DOHH2 (cell line): Measurements from ENCODE around the gene NAV2.

Experiments
- H3F3A ChIP-seq: fragments of 200-600 bp; sonication (generic), shearing (Covaris generic); 2 replicates; pipeline ENCODE4 v1.6.0; 2016; ENCODE audit warnings: antibody characterized with exemption, mild to moderate bottlenecking; ENCODE audit not compliant: control insufficient read depth, insufficient read depth
- H3K27ac ChIP-seq: fragments of 200-600 bp; sonication (generic); 2 replicates; pipeline ENCODE4 v1.5.1; 2014; ENCODE audit warnings: low read depth, mild to moderate bottlenecking, low read length, moderate library complexity
- H3K27me3 ChIP-seq: fragments of 200-600 bp; sonication (generic); 2 replicates; pipeline ENCODE4 v1.6.1; 2014; ENCODE audit warnings: mild to moderate bottlenecking, low read length, mixed read lengths; ENCODE audit not compliant: control insufficient read depth
- H3K36me3 ChIP-seq: fragments of 200-600 bp; sonication (generic); 2 replicates; pipeline ENCODE4 v1.6.1; 2014; ENCODE audit warnings: mild to moderate bottlenecking, low read length, moderate library complexity, mixed read lengths; ENCODE audit not compliant: control insufficient read depth
- H3K4me1 ChIP-seq: fragments of 200-600 bp; sonication (generic); 2 replicates; pipeline ENCODE4 v1.6.1; 2014; ENCODE audit warnings: mild to moderate bottlenecking, low read length, mixed read lengths; ENCODE audit not compliant: control insufficient read depth
- H3K4me2 ChIP-seq: fragments of 200-600 bp; sonication (generic); 2 replicates; pipeline ENCODE4 v1.6.0; 2014; ENCODE audit warnings: mild to moderate bottlenecking, low read length, moderate library complexity
- H3K4me3 ChIP-seq: fragments of 200-600 bp; sonication (generic); 2 replicates; pipeline ENCODE4 v1.5.1; 2014; ENCODE audit warnings: mild to moderate bottlenecking, low read length, mixed read lengths
- H3K79me2 ChIP-seq: fragments of 200-600 bp; sonication (generic); 2 replicates; pipeline ENCODE4 v1.6.1; 2014; ENCODE audit warnings: mild to moderate bottlenecking, low read length, mixed read lengths; ENCODE audit not compliant: control insufficient read depth
- H3K9me2 ChIP-seq: fragments of 200-600 bp; sonication (generic); replicated peaks from 2 replicates; pipeline ENCODE4 v1.6.1; 2014; ENCODE audit warnings: mild to moderate bottlenecking, low read length, mixed read lengths; ENCODE audit not compliant: control insufficient read depth
- H3K9me3 ChIP-seq: fragments of 200-600 bp; sonication (generic); 2 replicates; pipeline ENCODE4 v1.6.1; 2014; ENCODE audit warnings: antibody characterized with exemption, low read length, mixed read lengths; ENCODE audit not compliant: control insufficient read depth, insufficient read depth
- H4K20me1 ChIP-seq: fragments of 200-600 bp; sonication (generic); 2 replicates; pipeline ENCODE4 v1.6.0; 2014; ENCODE audit warnings: low read depth, mild to moderate bottlenecking, antibody characterized with exemption, low read length, moderate library complexity; ENCODE audit not compliant: control insufficient read depth, insufficient read depth
- CTCF ChIP-seq: fragments of 200-600 bp; sonication (generic); IDR thresholded peaks from one replicate; pipeline ENCODE4 v1.5.1; 2014; ENCODE audit warnings: antibody characterized with exemption, mild to moderate bottlenecking, low read depth, low read length; ENCODE audit not compliant: poor library complexity, severe bottlenecking
- EZH2phosphoT487 ChIP-seq: fragments of 200-600 bp; sonication (generic); IDR thresholded peaks from 2 replicates; pipeline ENCODE4 v1.6.1; 2017; ENCODE audit warnings: borderline replicate concordance, mild to moderate bottlenecking, antibody characterized with exemption, low read length, moderate library complexity, mixed read lengths

The NAV2 gene

GRCh38 chr11:19810852-19811251 is 98.2 kb downstream of the NAV2 start:
- H3F3A ChIP-seq: no peaks in the 10 kb centered on the region
- no peaks in the 10 kb centered on the region for H3K9me3 ChIP-seq
- no peaks in the 10 kb centered on the region for H3K79me2 ChIP-seq
- H4K20me1 ChIP-seq: no peaks in the 10 kb centered on the region
- H3K27me3 ChIP-seq: no peaks in the 10 kb centered on the region
- H3K9me2 ChIP-seq: no peaks in the 10 kb centered on the region
- no peaks in the 10 kb centered on the region for H3K4me1 ChIP-seq
- H3K4me2 ChIP-seq: no peak overlapping the region
- no peaks in the 10 kb centered on the region for H3K36me3 ChIP-seq
- TF ChIP-seq CTCF (no peak), EZH2phosphoT487 (no peak)
- no peak overlapping the region for H3K4me3 ChIP-seq
- no peak overlapping the region for H3K27ac ChIP-seq

DNA sequence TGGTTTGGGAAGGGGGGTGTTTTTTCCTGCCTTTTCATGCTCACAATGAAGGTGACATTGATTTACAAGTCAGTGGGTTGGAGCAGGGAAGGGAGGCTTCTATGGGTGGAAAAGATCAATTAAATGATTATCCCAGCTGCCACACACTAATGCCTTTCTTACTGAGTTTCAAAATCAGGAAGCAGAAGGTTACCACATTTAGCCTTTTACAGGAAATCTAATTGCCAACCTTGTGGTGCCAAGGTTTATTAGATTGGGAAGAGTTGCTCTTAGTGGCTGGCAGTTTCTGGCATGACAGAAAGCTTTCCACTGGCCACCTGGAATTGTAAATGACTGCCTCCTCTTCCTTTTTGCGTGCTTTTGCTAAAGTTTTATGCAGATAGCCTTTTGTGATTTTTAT is 98.7 kb downstream of the NAV2 start:
- no peak overlapping the region for H3K4me3 ChIP-seq
- H3K36me3 ChIP-seq: no peaks in the 10 kb centered on the region
- H3K4me2 ChIP-seq: no peak overlapping the region
- no peaks in the 10 kb centered on the region for H3K9me2 ChIP-seq
- TF ChIP-seq CTCF (no peak), EZH2phosphoT487 (no peak)
- H3K9me3 ChIP-seq: no peaks in the 10 kb centered on the region
- H3F3A ChIP-seq: no peaks in the 10 kb centered on the region
- H3K27ac ChIP-seq: no peak overlapping the region
- no peaks in the 10 kb centered on the region for H3K4me1 ChIP-seq
- H3K79me2 ChIP-seq: no peaks in the 10 kb centered on the region
- no peaks in the 10 kb centered on the region for H3K27me3 ChIP-seq
- no peaks in the 10 kb centered on the region for H4K20me1 ChIP-seq

GRCh38 chr11:19812096-19812495 is 99.5 kb downstream of the NAV2 start:
- no peaks in the 10 kb centered on the region for H3K9me2 ChIP-seq
- no peak overlapping the region for H3K27ac ChIP-seq
- H3K4me3 ChIP-seq: no peak overlapping the region
- no peaks in the 10 kb centered on the region for H4K20me1 ChIP-seq
- no peaks in the 10 kb centered on the region for H3K79me2 ChIP-seq
- peaks cover under 1% of the 10 kb centered on the region; the same call in 1 of the 2 replicates for H3K4me1 ChIP-seq
- TF ChIP-seq EZH2phosphoT487 (no peak), CTCF (no peak)
- H3K9me3 ChIP-seq: no peaks in the 10 kb centered on the region
- no peak overlapping the region for H3K4me2 ChIP-seq
- no peaks in the 10 kb centered on the region for H3K36me3 ChIP-seq
- H3K27me3 ChIP-seq: no peaks in the 10 kb centered on the region
- no peaks in the 10 kb centered on the region for H3F3A ChIP-seq

DNA sequence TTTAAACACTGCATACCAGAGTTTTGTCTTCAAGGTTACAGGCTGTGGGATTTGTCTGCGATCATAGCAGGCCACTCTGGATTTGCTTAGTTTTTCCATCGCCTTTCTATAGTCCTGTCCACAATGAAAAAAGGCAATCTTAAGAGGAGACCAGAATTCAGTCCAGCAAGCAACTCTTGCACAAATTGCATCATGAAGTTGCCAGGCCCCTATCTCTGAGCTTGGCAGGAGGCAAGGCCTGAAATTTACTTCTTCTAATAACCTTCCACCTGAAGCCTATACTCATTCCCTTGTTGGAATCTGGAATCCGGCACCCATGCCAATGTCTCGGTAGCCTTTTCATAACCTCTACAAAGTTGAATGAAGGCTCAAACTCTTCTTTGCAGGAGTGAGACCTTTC is 100.1 kb downstream of the NAV2 start:
- Histone ChIP-seq H3K4me3 (no peak overlapping the region), H3K36me3 (no peaks in the 10 kb centered on the region), H3K9me2 (no peaks in the 10 kb centered on the region), H4K20me1 (no peaks in the 10 kb centered on the region), H3K4me1 (peaks cover 6% of the 10 kb centered on the region), H3K27ac (no peak overlapping the region), H3F3A (no peaks in the 10 kb centered on the region), H3K79me2 (no peaks in the 10 kb centered on the region), H3K9me3 (no peaks in the 10 kb centered on the region), H3K4me2 (no peak overlapping the region), H3K27me3 (no peaks in the 10 kb centered on the region)
- TF ChIP-seq EZH2phosphoT487 (no peak), CTCF (no peak)
